Occipital lobe (tissue), 2 donors: ENCODE measurements around the gene NACC2. TPM values are rescaled to one million over a fixed set of nuclear protein-coding genes. Genes with fewer than 3 reads are reported as not detected.

Experiments used
- DNase-seq: peaks from one replicate; lab custom pipeline; 2025; lab: John Stamatoyannopoulos, UW
- total RNA-seq: library from RNA; depleted of rRNA; stranded (reverse); fragments of >200 nt; gene quantifications from one replicate; pipeline ENCODE4 v1.2.3, GENCODE V29; 2014

Gene NACC2
- total RNA-seq, 1 donor from 2014 or later = 5.9 TPM

DNA sequence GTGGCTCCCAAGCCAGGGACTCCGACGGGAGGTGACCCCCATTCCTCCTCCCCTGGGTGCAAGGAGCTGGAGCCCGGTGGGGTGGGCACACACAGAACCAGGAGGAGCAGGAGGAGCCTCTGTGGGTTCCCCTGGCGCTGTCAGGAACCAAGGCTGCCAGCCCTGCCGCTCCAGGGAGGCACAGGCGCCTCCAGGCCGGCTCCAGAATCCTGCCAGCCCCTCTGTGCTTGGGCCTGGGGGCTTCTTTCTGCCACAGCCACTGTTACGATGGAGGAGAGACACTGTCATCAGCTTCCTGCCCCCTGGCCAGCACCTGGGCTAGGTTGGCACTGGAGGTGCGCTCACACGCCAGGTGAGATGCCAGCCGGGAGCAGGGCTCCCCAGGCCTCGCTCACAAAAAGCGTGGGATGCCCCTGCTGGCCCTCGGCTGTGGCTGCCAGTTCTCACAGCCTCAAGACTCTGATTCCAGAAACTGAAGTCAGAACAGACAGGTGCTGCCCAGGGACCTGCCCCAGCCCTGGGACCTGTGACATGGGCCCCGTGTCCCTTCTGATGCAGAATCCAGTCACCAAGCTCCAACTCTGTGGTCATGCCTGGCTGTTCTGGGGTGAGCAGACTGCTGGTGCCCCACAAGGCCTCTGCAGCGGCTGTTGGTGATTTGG, 96.5 kb downstream of the NACC2 start:
- no peak for DNase-seq

DNA sequence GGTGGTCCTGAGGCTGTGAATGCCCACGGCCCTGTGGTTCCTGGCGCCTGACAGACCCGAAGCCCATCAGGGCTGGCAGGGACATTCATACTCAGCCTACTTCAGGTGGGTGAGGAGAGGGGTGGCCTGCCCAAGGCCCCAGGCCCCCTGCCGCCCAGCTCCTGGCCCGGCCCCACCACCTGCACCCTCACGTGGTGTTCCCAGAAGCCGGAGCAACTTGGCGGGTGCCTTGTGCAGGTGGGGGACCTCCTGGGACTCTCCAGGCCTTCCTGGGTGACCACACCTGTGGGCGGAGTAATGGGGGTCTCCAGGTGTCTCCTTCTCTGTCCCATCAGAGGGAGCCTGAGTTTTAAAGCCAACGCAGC, 97.1 kb downstream of the NACC2 start:
- DNase-seq = no peak

DNA sequence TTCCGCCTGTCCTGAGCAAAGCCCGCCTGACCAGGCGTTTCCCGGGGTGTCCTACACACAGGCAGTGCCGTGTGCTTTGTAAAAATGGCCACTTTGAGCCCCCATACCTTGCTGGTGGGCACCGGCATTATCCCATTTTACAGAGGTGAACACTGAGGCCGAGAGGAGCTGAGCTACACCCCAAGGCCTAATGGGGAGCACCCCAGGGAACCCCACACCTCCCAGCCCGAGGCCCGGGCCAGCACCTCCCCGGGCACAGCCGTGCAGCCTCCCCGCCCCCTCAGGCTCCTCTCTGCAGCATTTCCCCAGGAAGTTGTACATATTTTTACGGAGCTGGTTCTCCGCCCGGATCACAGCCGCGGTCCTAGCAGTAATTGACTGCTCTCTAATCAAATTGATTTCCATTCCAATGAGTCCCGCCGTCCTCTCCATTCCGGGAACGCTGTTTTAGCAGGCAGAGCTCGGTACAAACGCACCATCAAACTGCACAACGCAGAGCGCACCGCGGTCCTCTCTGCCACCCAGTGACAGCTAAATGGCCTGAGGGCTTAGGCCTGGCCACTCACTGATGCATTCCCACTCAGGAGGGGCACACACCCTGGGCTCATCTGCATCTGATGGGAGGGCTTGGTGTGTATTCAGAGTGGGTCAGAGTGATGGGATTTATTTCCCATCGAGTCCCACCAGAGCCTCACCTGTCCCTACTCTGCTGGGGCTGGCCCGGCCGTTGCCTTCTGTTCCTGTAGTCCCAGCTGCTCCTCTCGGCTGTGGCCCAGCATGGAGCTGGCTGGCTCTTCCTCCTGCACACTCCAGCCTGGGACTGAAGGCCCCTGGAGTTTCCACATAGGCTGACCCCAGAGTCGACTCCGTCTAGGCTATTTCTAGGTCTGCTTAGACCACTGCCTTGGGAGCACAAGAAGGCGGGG, 97.7 kb downstream of the NACC2 start:
- DNase-seq = no peak

DNA sequence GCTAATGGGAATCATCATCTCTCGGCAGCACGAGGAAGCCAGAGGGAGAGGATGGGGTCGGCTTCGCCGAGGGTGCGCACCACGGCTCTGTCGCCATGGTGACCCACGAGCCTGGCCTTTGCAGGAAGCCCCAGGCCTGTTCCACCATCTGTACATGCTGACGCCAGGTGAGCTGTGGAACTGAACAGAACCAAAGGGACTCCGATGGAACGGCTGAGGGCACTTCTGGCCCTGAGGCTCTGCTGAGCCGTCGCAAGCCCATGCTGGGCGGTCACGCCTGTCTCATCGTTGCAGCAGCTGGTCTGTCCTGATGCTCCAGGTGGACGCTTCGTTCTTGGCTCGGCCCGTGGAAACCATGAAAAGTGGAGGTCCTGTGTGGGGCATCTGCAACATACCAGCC, 99.3 kb downstream of the NACC2 start:
- no peak for DNase-seq

DNA sequence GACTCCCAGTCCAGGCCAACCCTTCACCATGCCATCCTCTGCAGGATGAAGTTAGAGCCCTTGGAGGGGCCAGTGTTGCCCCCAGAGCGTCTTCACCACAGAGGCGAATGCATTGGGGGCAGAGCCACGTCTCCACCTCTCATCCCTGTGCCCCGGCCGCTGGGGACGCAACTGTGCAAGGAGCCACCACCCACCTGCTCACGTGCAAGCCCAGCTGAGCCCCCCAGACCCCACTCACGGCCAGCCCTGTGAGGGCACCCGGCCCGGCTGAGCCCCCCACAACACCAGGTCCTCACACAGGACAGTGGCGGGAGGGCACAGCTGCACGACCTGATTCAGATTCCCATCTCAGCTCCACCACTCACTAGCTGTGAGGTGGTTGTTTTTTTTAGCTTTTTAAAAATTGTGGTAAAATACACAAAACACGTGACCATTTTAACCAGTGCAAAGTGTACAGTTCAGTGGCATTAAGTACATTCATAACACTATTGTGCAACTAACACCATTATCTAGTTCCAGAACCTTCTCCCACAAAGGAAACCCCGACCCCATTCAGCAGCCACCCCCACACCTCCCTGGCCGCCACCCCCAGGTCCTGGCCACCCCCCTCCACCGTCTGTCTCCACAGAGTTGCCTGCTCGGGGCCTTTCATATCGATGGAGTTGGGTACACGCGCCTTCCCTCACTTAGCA, 100.4 kb downstream of the NACC2 start:
- DNase-seq = no peak

DNA sequence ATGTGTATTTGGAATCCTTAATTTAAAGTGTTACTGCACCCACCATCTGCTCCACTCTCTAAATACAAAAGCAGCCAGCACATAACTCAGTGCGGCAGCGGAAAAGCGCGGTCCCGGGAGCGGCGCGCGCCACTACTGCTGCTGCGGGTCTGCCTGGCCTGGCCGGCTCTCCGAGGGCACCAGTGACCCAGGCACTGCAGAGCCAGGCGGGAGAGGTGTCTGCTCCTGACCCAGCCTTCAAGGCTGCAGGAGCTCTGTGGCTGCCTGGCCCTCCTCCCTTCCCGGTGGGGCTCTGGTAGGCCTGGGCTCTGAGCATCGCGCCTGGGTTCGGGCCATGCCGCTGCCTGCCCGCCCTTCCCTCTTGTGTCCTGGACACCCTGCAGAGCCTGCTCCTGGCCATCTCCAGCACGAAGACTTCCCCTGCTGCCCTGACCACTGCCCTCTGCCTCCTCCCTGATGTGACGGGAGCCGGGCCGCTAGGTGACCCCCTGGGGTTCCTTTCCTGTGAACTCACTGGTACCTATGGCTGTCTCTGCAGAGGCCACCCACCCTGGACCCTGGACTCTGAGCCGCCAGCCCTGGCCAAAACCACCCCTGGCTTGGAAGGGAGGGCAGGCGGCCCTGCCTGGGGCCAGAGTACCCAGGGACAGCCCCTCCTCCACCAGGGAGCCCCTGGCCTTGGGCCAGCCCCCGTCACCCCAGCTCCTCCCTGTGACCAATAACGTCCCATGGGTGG, 101.2 kb downstream of the NACC2 start:
- no peak for DNase-seq

DNA sequence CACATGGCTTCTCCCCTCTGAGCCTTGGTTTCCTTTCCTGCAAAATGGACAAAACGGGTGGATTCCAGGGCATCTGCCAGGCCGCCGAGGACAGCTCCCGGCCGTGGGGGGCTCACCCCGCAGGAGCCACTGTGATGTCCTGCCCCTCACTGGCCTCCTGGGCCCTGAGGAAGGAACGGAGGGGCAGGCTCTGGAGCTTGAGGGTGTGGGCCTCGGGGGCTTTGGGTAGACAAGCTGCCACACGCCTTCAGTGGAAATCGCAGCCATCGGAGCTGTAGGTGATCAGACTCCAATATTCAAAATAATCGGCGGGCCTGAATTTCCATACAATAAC, 101.7 kb downstream of the NACC2 start:
- DNase-seq = no peak

DNA sequence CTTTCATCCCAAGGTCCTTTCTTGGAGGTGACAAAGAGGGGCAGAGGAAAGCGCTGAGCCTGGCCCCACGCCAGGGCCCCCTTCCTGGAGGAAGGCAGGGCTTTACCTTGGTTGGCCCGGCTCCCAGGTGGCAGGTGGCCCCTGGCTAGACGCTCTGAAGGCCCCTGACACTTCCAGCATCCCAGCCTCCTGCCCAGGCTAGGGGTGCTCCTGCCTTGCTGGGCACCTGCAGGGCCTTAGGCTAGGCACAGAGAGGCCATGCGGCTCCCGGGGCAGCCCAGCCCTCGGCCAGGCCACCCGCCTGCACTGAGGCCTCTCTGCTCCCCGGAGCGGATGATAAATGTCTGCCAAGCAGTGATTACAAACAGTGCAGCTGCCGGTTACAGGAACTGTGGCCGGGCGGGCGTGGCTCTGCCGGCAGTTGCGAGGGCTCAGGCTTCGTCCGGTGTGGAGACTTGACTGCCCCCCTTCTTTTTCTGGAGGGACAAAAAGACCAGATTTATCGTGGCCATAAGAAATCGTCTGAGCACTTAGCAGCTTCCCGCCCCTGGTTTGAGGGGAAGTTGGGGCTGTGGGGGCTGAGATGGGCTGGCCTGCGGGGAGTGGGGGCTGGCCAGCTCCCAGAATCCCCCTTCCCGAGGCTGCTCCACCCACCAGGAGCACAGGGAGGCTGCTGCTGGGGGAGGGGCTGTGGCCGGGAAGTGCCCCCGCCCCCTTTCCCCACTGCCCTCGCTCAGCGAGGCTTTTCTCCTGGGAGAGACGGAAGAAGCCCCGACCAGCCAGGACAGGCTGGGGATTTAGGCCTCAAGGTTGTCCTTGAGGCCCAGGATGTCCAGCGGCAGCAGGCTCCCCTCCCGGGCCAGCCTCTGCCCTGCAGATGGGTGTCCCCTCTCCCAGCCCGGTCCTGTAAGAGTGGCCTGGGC, 102.3 kb downstream of the NACC2 start:
- DNase-seq = no peak

DNA sequence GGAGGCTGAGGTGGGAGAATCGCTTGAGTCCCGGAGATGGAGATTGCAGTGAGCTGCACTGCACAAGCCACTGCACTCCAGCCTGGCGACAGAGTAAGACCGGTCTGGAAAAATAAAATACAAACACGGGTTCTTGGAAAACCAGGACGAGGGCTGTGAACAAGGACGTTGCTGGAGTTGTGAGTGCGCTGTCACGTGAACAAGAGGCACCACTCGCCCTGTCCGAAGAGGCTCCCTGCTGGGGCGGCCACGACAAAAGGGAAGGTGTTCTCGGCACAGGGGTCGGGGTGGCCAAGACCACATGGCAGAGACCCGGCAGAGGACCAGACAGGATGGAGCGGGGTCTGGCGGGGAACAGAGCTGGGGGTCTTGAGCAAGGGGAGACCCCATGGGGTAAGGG, 103.3 kb downstream of the NACC2 start:
- DNase-seq = no peak

DNA sequence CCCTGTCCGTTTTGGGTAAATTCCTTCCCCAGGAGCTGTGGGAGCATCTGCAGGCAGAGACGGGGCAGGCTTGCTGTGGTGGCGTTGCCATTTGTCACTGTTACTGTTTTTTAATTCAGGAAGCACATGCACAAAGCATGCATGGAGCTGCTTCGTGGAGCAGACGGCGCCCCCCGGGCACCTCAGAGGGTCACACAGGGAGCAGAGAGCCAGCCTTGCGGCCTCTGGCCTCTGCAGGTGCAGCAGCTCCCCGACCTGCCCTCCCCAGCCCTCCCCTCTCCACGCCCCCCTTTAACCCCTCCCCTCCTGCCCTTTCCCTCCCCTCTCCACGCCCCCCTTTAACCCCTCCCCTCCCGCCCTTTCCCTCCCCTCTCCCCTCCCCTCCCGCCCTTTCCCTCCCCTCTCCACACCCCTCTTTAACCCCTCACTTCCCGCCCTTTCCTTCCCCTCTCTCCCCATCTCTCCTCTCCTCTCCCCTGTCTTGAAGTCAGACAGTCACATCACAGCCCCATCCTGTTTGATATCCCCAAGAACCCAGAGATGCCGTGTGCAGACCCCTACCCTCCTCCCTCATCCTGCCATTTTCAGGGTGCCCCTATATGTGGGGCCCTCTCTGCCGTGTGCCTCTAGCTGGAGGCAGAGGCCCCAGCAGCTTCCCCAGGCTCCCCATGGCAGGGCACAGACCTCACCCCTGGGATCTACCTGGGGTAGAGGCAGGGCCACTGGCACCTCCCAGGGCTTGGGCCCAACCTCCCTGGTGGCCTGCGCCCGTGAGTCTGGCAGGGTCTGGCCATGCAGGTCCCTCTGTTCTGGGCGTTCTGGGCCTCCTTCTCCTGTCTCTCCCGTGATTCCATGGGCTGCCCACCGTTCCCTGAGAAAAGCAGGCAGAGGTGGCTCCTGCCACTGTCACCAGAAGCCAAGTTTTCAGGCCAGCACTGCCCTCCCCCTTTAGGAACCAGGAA, 104.3 kb downstream of the NACC2 start:
- peak; percentile 21 for DNase-seq

DNA sequence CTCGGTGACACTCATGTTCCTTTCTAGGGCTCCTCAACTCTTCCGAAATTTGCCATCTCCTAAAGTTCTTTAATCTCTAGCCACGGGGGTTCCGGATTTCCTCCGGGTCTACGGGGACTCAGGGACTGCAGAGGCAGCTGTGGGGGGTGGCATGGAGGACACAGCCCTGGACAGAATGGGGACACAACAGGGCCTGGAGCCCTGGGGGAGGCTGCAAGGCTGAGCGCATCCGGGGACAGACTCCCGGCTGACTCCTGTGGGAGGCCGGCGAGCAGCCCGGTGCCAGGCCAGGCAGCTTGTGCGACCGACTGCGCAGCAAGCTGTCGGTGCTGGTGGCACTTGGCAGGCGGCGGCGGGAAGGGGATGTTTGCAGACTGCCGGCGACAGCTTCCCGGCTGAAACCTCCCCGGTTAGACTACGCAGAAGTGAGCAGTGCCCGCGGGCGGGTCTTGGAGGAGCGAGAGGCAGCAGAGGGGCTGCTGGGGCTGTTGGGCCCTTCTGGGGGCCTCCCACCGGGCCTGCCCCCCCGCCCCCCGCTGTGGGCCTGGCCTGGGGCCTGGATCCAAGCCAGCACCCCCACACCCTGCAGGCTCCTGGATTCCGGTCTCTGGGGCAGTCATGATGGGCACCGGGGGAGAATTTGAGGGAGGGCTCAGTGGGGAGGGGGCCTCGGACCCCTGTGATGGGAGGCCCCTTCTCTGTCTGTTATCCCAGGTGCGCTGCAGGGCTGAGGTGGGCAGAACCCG, 105.2 kb downstream of the NACC2 start:
- peak; percentile 28 for DNase-seq

DNA sequence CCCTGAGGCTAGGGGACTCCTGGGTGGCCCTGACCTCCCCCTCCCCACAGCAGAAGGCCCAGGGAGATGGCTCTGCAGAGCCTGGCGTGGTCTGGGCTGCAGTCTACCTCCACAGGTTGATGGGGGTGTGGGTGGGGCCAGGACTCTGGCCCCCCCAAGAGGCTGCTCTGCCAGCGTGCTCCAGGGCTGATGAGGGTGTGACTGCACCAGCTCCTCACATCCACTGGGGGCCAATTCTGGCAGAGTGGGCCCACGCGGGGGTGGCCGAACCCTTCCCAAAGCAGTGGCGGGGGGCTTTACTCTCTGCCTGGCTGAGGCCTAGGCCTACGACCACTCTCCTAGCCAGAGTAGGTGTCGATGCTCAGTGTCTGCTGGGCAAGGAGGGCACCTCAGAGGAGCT, 105.9 kb downstream of the NACC2 start:
- no peak for DNase-seq

DNA sequence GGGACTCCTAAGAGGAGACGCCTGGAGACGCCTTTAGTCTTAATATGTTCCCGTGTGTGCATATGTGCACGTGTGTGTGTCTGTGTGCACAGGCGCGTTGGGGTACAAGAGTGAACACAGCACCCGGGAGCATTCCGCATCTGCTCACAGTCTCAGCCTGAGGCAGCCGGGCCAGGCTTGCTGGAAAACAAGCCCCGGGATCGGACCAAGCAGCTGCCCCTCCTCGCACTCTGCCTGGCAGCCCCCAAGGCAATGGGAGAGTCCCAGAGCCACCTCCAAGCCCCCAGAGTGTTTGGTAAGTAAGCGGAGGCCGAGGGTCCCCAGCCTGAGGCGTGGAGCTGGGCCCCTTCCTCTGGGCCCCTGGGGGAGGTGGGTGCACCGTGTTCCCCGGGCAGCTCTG, 106.6 kb downstream of the NACC2 start:
- DNase-seq = no peak

DNA sequence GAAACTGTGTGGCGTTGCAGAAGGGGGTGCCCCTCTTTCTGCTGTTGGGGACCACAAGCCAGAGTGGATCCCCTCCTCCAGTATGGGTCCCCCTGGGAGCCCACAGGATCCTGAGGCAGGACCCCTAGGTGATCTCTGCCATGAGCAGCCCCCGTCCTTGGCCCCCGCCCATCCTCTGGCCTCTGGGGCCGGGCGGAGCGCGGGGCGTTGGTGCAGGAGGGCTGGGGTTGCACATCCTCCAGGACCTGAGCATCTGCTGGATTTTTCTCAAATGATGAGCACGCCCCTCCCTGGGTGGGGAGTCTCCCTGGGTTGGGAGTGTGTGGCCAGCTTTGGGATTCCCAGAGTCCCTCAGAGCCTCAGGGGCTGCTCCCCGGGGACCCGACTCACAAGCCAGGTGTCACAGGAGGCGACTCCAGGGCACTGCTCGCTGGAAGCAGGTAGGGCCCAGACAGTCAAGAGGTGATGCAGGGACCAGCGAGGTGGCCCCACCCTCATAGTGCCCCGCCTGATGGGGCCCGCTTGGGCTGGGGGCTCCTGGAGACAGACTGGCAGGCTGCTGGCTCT, 107.2 kb downstream of the NACC2 start:
- no peak for DNase-seq

DNA sequence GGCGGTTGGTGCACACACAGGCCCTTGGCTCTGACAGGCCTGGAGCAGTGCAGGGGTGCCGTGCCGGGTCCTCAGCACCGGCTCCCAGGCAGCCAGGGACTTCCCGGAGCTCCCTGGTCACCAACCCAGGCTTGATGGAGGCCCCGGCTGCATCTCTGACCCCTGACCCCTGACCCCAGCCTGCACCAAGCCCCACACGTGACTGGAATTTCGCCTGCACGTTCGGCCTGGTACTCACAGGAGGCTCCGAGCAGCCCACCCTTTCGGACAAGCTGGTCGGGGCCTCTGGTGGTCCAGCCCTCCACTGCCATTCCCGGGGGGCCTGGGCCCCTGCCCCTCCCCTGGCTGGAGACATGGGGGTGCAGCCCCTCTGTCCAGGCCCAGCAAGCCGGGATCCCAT, 108.5 kb downstream of the NACC2 start:
- DNase-seq = no peak

DNA sequence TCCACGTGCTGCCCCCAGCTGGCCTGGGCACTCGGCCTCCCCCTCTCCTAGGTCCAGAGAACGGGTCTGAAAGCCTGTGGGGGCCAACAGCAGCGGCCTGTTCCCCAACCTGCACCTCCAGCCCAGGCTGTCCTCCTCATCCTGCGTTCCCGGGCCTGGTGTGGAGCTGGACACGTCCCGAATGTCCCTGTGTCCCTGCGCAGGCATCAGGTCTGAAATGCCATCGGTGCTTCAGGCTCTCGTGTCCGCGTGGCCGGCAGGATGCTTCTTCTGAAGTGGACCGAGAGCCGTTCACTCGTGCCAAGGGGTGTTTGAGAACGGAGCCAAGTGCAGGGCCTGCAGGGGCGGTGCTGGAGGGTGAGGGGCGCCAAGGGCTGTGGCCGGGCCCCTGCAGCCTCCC, 109.2 kb downstream of the NACC2 start:
- no peak for DNase-seq

DNA sequence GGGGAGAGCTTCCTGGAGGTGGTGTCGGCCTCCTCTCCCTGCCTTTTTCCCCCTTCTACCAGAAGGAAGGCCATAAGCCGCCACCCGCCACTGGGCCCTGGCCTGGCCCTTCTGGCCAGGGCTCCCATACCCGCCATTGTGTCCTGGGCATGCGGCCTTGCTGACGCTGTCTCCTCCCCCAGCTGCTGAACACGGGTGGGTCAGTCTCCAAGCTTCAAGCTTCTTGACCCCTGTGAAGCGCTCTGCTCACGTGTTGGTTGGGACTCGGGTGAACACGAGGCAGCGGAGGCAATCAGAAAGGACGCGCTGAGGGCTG, 109.7 kb downstream of the NACC2 start:
- DNase-seq = no peak

DNA sequence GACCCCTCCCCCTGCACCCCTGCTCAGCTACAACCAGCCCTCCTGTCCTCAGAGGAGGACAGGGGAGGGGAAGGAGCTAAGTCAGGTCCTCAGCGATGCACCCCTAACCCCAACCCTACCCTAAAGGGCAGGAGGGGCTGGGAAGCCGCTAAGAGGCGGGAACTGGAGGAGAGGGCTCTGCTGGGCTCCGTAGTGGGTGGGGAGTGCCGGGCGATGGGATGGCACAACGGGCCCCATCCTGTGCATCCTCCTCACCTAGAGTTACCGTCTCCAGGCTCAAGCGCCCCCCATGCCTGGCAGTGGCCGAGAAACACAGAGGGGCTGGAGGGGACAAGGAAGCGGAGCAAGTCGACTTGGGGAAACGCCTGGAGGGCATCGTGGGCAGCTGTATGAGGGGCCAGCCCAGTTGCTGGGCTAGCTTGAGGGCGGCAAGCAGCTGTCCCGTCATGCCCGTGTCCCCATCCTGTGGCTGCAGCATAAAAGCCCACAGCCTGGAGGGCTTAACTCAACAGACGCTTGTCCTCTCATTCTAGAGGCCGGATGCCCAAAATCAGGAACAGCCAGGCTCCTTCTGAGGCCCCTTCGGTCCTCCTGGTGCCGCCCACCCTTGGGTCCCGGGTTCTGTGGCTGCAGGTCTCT, 110.9 kb downstream of the NACC2 start:
- no peak for DNase-seq
